HG02798 (cell line): ENCODE measurements around the gene CCDC82.
A peak's percentile ranks its signal among the peaks of the same experiment; 100 is the strongest.
"Not testable (repeated sequence)": the region's sequence is repeated elsewhere in the genome, so short reads cannot be mapped to it uniquely, and the experiment has no call there.

Source experiments
- ATAC-seq: cut with Tn5 transposase; IDR thresholded peaks from one replicate; pipeline ENCODE4 v1.9.1; 2021; ENCODE audit warnings: mild to moderate bottlenecking; ENCODE audit not compliant: unreplicated experiment, poor library complexity

Gene CCDC82

DNA sequence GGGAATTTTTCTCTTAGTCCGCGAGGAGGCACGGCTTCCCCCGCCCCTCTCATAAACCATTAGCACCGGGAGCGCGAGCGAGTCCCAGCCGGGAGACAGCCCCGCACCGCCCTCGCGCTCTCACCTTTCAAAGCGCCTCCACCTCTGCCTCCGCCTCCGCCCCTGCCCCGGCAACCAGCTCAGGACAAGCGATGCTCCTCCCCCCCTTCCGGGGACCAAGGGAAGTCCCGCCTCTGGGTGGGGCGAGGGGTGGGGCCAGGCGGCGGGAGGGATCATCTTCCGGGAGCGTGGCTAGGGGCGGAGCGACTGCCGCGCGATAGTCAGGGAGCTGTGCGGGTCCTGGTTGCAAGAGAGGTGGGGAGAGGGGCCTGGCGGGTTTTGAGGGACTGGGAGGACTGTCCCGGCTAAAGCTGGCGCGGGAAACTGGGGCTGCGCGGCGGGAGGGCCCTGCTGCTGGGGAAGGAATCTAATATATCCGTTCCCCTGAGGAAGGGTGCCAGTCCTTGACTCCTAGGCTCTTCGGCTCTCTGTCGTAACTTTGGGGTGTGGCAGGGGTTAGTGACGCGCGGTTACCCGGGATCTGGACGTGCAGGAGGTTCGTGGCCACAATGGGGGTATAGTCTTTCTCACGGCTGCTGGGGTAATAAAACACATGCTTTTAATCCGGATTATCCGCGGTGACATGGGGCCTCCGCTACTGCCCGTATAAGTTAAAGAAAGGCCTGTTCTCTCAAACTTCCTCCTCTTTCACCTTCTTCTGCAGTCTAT lies at the start of gene CCDC82, which contains the start of gene JRKL:
Gene CCDC82, minus strand, starts transcription at position 193 of the 768 bp plus-strand sequence. CDS start 5,165 bp downstream, outside the sequence.
Gene JRKL, plus strand, starts transcription at position 294 of the 768 bp plus-strand sequence. CDS start 637 bp downstream, outside the sequence.
- peak; percentile 97 for ATAC-seq

DNA sequence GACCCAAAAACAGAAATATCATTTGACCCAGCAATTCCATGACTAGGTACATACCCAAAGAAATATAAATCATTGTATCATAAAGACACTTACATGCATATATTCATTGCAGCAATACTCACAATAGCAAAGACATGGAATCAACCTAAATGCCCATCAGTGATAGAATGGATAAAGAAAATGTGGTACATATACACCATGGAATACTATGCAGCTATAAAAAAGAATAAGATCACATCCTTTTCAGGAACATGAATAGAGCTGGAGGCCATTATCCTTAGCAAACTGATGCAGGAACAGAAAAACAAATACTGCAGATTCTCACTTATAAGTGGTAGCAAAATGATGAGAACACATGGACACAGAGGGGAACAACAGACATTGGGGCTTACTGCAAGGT lies 42.9 kb upstream of the CCDC82 start:
- not testable (repeated sequence) for ATAC-seq

DNA sequence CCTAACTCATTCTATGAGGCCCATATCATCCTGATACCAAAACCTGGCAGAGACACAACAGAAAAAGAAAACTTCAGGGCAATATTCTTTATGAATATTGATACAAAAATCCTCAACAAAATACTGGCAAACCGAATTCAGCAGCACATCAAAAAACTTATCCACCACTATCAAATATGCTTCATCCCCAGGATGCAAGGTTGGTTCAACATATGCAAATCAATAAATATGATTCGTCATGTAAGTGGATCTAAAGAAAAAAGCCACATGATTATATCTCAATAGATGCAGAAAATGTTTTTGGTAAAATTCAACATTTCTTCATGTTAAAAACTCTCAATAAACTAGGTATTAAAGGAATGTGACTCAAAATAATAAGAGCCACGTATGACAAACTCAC lies 41.0 kb upstream of the CCDC82 start:
- ATAC-seq: no peak

DNA sequence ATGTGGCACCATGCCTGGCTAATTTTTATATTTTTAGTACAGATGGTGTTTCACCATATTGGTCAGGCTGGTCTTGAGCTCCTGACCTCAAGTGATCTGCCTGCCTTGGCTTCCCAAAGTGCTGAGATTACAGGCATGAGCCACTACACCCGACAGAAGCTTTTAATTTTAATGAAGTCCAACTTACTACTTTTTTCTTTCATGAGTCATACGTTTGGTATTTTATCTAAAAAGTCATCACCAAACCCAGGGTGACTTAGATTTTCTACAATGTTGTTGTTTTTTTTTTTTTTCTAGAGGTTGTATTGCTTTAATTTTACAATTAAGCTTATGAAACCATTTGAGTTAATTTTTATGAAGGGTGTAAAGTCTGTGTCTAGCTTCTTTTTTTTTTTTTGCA lies 35.0 kb upstream of the CCDC82 start:
- no peak for ATAC-seq

DNA sequence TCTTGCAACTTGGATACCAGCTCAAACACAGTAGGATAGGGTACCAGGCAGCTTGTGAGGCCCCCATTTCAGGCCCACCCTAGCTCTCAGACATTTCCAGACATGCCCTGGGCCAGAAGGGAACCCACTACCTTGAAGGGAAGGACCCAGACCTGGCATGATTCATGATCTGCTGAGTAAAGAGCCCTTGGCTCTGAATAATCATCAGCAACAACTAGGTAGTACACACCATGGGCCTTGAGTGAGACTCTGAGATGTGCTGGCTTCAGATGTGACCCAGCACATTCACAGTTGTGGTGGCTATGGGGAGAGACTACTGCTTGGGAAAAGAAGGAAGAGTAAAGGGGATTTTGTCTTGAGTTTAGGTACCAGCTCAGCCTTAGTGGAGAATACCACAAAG lies 23.7 kb upstream of the CCDC82 start:
- peak; percentile 20 for ATAC-seq

DNA sequence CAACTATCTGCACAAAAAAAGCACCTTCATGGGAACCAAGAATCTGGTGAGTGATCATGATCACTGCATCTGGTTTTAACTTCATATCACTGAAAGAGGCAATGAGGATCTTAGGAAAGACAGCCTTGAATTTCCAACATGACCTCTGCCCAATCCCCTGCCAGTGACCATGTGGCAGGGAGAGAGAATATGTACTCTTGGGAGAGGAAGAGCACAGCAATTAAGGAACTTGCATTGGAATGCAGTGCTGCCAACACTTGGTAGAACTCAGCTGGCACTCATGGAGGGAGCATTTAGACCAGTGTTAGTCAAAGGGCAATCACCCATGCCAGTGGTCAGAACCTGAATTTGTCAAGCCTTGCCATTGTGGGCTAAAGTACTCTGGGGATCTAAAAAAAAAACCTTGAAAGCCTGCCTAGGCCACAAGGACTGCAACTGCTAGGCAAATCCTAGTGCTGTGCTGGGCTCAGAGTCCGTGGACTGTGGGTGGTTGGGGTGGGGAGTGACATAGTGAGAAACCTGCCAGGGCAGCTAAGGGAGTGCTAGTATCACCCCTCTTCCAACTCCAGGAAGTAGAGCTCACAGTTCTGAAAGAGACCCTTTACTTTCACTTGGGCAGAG lies 23.2 kb upstream of the CCDC82 start:
- ATAC-seq: peak; percentile 57

DNA sequence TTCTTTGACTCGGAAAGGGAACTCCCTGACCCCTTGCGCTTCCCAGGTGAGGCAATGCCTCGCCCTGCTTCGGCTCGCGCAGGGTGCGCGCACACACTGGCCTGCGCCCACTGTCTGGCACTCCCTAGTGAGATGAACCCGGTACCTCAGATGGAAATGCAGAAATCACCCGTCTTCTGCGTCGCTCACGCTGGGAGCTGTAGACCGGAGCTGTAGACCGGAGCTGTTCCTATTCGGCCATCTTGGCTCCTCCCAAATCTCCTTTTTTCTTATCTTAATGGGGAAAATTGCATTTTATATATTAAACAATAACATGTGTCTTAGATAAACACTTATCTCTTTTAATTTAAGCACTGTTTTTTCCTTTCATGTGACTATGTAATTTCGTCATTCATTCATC lies 21.7 kb upstream of the CCDC82 start:
- not testable (repeated sequence) for ATAC-seq

DNA sequence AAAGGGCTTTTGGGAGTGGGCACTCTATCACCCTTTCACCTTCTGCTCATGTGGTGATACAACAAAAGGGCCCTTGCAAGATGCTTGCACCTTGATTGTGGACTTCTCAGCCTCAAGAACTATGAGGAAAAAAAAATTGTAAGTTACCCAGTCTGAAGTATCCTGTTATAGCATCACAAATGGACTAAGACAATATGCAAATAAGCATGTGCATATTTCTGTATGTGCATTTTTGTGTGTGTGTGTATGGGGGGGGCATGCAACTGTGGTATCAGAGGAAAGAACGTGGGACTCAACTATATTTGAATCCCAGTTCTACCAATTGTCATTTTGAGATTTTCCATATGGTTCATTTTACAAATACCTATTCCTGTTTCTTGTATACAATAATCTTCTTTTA lies 11.0 kb upstream of the CCDC82 start:
- ATAC-seq: no peak

DNA sequence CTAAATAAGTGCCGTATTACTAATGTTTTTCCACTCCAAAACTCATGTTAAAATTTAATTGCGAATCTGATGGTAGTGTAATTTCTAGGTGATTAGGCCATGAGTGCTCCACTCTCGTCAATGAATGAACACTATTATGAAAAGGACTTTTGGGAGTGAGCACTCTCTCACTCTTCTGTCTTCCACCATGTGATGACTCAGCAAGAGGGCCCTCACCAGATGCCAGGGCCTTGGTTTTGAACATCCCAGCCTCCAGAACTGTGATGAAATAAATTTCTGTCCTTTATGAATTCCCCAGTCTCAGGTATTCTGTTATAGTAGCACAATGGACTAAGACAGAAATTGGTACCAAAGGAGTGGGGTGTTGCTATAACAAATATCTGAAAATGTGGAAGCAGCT lies 8.2 kb upstream of the CCDC82 start:
- ATAC-seq: no peak

DNA sequence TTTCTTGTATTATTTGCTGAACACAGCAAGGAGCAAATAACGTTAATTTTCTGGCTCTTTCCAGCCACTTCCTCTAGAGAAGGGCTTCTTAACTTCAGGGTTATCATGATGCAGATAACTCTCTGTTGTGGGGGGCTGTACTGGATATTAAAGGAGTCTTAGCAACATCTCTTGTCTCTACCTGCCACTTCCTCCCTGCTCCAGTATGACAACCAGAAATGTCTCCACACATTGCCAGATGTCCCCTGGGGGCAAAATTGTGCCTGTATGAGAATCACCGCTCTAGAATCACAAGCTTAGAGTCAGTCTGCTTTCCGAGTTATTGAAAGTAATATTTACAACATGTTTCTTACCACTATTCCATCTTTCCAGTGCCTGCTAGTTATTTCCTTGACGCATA lies 6.9 kb upstream of the CCDC82 start:
- no peak for ATAC-seq

DNA sequence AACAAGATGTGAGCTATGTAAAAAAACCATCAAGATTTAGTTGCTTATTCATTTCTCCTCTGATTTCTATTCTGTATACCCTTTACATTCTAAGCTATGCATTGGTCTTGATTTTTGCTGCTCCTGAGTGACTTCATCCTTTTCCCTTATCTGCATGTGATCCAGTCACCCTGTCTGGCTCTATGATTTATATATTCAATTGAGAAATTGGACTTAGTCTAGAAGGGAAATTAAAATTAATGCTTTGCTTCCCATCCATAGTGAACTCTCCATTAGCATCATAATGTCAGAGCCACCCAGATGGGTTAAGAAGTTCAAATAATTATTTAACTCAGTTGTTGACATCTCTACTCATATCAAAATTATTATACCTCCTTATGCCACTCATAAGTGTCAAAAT lies 5.1 kb upstream of the CCDC82 start:
- ATAC-seq: no peak

DNA sequence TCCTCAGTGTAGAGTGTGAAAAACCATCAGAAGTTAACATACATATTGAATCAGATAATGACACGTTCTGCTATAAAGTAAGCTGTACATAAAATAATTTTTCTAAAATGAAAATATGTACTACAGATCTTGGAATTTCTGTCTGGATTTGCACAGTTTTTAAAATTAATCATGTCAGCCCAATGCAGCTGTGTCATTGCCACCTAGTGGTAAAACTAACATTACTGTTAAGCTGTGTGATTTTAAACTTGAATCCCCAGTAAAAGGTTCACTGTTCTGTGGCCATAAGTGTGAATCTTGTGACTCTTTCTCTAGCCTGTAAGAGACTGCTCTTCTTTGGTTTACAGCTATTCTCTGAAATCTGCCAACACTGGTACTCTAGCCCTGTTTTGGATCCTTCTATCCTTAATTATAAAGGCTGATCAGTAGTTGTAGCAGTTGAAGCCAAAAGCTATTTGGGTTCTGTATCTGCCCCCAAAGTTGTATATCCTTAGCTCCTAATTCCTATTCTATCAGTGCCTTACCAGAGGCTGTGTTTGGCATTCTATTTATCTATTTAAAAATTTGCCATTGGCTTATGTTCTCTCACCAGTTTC lies 4.1 kb upstream of the CCDC82 start:
- no peak for ATAC-seq

DNA sequence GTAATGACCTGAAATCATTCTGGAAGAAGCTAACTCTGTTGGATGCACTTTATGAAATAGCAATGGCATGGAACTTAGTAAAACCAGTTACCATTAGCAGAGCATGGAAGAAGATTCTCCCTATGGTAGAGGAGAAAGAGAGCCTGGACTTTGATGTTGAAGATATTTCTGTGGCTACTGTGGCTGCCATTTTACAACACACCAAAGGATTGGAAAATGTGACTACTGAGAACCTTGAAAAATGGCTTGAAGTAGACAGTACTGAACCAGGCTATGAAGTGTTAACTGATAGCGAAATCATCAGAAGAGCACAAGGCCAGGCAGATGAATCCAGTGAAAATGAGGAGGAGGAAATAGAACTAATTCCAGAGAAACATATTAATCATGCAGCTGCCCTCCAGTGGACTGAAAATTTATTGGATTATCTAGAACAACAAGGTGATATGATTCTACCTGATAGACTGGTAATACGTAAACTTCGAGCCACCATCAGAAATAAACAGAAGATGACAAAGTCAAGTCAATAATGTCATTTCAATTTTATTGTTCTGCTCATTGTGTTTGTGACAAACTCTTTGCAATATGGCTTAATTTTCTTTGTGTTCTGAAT lies 2.1 kb upstream of the CCDC82 start:
- no peak for ATAC-seq

DNA sequence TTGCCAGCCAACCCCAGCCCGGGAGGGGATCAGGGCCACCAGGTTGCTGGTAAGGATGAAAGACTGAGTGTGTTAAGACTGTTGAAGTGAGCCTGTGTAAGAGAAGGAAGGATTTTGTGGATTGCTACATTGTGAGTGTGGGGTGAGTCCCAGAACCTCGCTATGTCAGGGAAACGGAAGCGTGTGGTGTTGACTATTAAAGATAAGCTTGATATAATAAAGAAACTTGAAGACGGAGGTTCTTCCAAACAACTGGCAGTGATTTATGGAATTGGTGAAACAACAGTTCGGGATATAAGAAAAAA lies 728 bp upstream of the CCDC82 start:
- no peak for ATAC-seq

DNA sequence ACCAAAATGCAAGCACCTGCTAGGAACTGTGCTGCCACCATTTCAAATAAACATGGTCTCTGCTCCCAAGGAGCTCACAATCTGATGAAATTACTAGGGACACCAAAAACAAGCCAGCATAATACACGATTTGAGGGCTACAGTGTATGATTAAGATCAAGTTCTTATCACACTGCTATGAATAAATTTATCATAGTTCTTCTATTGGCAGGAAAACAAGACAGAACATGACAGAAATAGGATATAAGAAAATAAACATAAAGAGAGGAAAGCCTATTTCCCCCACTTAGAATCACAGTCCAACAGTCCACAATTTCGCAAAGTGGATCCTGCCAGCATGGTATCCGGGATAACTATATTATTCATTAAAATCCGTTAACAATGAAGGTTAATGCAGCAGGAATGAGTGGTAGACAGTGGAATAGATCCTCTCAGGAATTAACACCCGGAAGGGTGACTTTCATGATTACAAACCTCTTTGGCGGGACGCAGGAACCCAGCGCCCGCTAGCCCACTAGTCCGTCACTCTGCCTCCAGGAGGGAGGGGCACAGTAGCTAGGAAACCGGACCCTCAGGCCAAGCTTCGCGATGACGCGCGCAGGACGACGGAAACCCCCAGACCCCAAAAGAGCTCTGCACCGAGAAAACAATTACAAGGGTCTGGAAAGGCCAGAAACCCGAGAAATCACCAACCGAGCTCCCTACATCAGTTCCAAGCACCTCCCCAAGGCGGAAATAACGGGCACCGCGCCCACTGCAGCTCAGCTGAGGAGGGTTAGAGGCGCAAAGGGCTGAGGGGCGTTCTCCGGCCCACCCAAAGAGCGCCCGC lies 607 bp downstream of the CCDC82 start:
- ATAC-seq: peak; percentile 55

DNA sequence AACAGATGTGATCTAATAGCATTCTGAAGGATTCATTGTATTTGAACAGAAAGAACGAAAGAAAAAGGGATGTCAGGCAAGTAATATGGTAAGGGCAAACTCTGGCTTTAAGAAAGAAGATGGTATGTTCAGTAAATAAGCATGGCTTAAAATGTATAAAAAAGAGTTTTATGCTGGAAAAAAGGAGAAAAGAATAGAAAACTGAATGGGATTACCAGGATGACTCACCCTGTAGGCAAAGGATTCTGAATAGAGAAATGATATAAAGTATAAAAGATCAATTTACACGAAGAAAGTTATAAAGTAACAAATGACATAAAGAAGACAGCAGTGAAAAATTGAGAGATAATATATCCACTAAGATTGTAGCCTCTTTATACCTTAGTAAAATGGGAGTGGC lies 4.5 kb downstream of the CCDC82 start:
- no peak for ATAC-seq

DNA sequence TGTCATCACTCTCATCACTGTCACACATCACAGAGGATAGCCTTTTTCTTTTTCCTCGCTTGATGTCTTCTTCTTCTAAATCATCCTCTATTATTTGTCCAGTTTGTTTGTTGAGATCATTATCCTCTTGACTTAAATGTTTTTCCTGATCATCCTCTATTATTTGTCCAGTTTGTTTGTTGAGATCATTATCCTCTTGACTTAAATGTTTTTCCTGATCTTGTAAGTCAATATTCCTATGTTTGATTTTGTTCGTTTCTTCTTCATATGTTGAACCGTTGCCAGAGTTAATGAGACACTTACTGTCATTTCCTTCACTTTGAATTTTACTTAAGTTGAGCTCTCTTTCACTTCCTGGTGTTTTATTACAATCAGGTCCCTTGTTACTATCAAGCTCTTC lies 5.6 kb downstream of the CCDC82 start:
- no peak for ATAC-seq

DNA sequence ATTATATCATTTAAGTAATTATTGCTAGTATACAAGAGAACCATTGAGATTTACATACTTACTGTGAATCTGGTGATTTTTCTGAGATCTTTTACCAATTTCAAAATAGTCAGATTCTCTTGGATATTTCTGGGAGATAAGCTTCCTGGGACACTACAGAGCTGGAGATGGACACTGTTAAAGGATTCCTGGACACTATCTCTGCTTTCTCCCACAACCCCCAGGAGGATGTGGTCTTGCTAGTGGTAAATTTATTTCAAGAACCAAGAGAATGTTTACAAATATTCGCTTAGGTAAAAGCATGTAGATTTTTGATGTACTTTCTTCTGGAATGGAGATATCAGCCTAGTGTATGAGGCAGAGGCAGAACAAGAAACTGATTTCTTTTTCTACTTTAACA lies 12.9 kb downstream of the CCDC82 start:
- ATAC-seq: no peak

DNA sequence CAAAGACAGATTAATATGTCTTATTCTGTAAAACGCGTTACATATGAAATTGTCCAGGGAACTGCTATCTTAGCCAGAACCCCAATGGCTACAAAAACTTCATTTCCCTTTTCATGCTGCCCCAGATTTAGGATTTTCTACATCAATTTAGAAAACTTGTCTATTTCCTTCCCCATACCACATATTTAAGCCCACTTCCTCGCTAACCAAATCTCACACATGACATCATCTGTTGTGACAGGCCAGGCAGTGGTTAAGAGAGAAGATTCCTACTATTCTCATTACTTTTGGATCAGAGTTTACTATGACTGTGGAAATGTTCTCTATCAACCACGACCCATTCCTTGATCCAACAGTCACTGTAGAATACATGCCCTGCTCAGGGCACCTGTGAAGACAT lies 15.9 kb downstream of the CCDC82 start:
- no peak for ATAC-seq

DNA sequence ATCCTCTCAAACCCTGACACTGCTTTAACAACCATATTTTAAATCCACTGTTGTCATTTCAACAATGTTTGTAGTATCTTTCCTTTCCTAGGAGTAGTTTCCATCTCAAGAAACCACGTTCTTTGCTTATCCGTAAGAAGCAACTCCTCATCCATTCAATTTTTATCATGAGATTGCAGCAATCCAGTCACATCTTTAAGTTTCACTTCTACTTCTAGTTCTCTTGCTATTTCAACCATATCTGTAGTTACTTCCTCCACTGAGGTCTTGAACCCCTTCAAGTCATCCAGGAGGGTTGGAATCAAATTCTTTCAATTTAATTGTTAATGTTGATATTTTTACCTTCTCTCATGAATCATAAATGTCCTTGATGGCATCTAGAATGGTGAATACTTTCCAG lies 22.4 kb downstream of the CCDC82 start:
- no peak for ATAC-seq
